B cell (primary cell): ENCODE results near the gene ZDHHC14. TPM values are rescaled to one million over a fixed set of nuclear protein-coding genes. Genes with fewer than 3 reads are reported as not detected.

Experiments
- ATAC-seq: fragments of 200-7000 bp; cut with Tn5 transposase; one replicate; pipeline ENCODE4 v1.10.0; 2021; ENCODE audit warnings: low read depth, mild to moderate bottlenecking, moderate number of reproducible peaks, moderate library complexity
- CTCF ChIA-PET: fragments of 350-600 bp; sonication (Branson Sonifier 250); formaldehyde crosslinking; loops from one replicate; lab custom pipeline; 2021; ENCODE audit warnings: antibody characterized with exemption, inconsistent platforms; lab: Charles Lee
- POLR2A ChIA-PET: fragments of 350-600 bp; sonication (Branson Sonifier 250); formaldehyde crosslinking; loops from one replicate; lab custom pipeline; 2021; ENCODE audit warnings: antibody characterized with exemption; lab: Charles Lee
- DNase-seq: peaks from one replicate; pipeline ENCODE4 v3.0.0; 2013
- H2AFZ ChIP-seq: 2 replicates; pipeline ENCODE4 v1.6.1; 2012; ENCODE audit warnings: mild to moderate bottlenecking, low read depth, low read length; ENCODE audit not compliant: insufficient read depth, poor library complexity, severe bottlenecking
- H3K27ac ChIP-seq, 2 donors: 1 replicate in 1 of 2; 2 replicates in 1 of 2; pipeline ENCODE4 v1.5.1; 2012 to 2013; ENCODE audit warnings: low read length in 2 of 2, mild to moderate bottlenecking in 2 of 2, moderate library complexity in 1 of 2
- H3K27me3 ChIP-seq, 4 experiments: fragments of 200-600 bp in 1 of 4; sonication (generic) in 1 of 4; replicated peaks in 1 of 4; 1 replicate in 2 of 4; 2 replicates in 2 of 4; pipeline versions ENCODE4 v1.6.1 to v1.7.0; 2013 to 2016; ENCODE audit warnings: low read length in 3 of 4, mild to moderate bottlenecking in 2 of 4, mixed read lengths in 1 of 4, moderate library complexity in 1 of 4; ENCODE audit not compliant: insufficient read depth in 4 of 4, control insufficient read depth in 3 of 4; ENCODE audit errors: control extremely low read depth in 1 of 4
- H3K36me3 ChIP-seq, 2 experiments: replicated peaks in 1 of 2; 1 replicate in 1 of 2; 2 replicates in 1 of 2; pipeline versions ENCODE4 v1.6.1 to v1.7.1; 2013; ENCODE audit warnings: low read length in 1 of 2; ENCODE audit not compliant: insufficient read depth in 2 of 2, control insufficient read depth in 1 of 2; ENCODE audit errors: control extremely low read depth in 1 of 2, extremely low read depth in 1 of 2
- H3K4me1 ChIP-seq, 2 donors: fragments of 200-600 bp in 1 of 2; sonication (generic) in 1 of 2; 1 replicate in 1 of 2; 2 replicates in 1 of 2; pipeline versions ENCODE4 v1.5.1 to v1.6.1; 2013 to 2017; ENCODE audit warnings: low read length in 2 of 2; ENCODE audit not compliant: control insufficient read depth in 2 of 2, insufficient read depth in 2 of 2
- H3K4me2 ChIP-seq: replicated peaks from 2 replicates; pipeline ENCODE3; 2012; ENCODE audit warnings: mild to moderate bottlenecking, low read depth, low read length; ENCODE audit not compliant: poor library complexity, severe bottlenecking
- H3K4me3 ChIP-seq, 5 experiments: fragments of 200-600 bp in 1 of 5; sonication (generic) in 1 of 5; 1 replicate in 3 of 5; 2 replicates in 2 of 5; pipeline versions ENCODE4 v1.5.1 to v1.7.0; 2011 to 2016; ENCODE audit warnings: low read length in 4 of 5, mild to moderate bottlenecking in 4 of 5, low read depth in 2 of 5, control low read depth in 1 of 5, moderate library complexity in 1 of 5; ENCODE audit not compliant: insufficient read depth in 1 of 5; ENCODE audit errors: control extremely low read depth in 1 of 5, extremely low read depth in 1 of 5
- H3K79me2 ChIP-seq: fragments of 200-600 bp; sonication (generic); one replicate; pipeline ENCODE4 v1.6.0; 2016; ENCODE audit warnings: low read length; ENCODE audit not compliant: control insufficient read depth, insufficient read depth
- H3K9ac ChIP-seq: fragments of 200-600 bp; sonication (generic); 2 replicates; pipeline ENCODE4 v1.6.1; 2017; ENCODE audit warnings: mild to moderate bottlenecking, low read length, moderate library complexity
- H3K9me3 ChIP-seq, 3 donors: one replicate each; pipeline versions ENCODE4 v1.6.1 to v1.7.1; 2013; ENCODE audit warnings: low read length in 2 of 3; ENCODE audit not compliant: control insufficient read depth in 2 of 3, insufficient read depth in 1 of 3; ENCODE audit errors: control extremely low read depth in 1 of 3
- H4K20me1 ChIP-seq: 2 replicates; pipeline ENCODE4 v1.6.0; 2012; ENCODE audit warnings: mild to moderate bottlenecking, low read length; ENCODE audit not compliant: insufficient read depth, control insufficient read depth, poor library complexity, severe bottlenecking
- H3K27ac Mint-ChIP-seq: one replicate; pipeline ENCODE4 v1.8.0; 2021; ENCODE audit warnings: mixed read lengths
- H3K27me3 Mint-ChIP-seq: one replicate; pipeline ENCODE4 v1.8.0; 2021; ENCODE audit warnings: mixed read lengths
- H3K4me1 Mint-ChIP-seq: one replicate; pipeline ENCODE4 v1.8.0; 2021; ENCODE audit warnings: mixed read lengths
- H3K4me3 Mint-ChIP-seq: one replicate; pipeline ENCODE4 v1.8.0; 2021; ENCODE audit warnings: mixed read lengths
- H3K9me3 Mint-ChIP-seq: one replicate; pipeline ENCODE4 v1.8.0; 2022; ENCODE audit warnings: mixed read lengths; ENCODE audit not compliant: insufficient read depth
- EZH2 ChIP-seq: IDR thresholded peaks from 2 replicates; pipeline ENCODE4 v1.6.1; 2012; ENCODE audit warnings: borderline replicate concordance, low read depth, mild to moderate bottlenecking, moderate library complexity, low read length; ENCODE audit not compliant: insufficient read depth, poor library complexity, severe bottlenecking
- WGBS: methylation state at CpG from one replicate; pipeline ENCODE4 v1.1.5; 2013; ENCODE audit warnings: missing lambda C conversion rate; ENCODE audit not compliant: insufficient coverage; 5-methylcytosine and 5-hydroxymethylcytosine counted together
- intact Hi-C: fragments of 100-400 bp; cut with micrococcal nuclease; formaldehyde crosslinking; loops from one replicate; pipeline ENCODE4 v1.10.0; 2022
- polyA plus RNA-seq: library from polyadenylated mRNA; depleted of rRNA; stranded (reverse); fragments of >200 nt; gene quantifications from 2 replicates; pipeline ENCODE4 v1.2.3, GENCODE V29; 2012
- total RNA-seq, 2 donors: library from RNA; stranded (reverse); fragments of 120-200 nt in 1 of 2; gene quantifications; 1 replicate in 1 of 2; 2 replicates in 1 of 2; pipeline versions ENCODE4 v1.2.3 to v1.2.4, GENCODE V29; 2013 to 2022
- TF ChIP-seq, protein P1 (sequence below): fragments of 200-600 bp; IDR thresholded peaks from one replicate; pipeline ENCODE4 v1.8.0; 2022; ENCODE audit warnings: antibody characterized with exemption, mild to moderate bottlenecking

Gene ZDHHC14
- total and polyA plus RNA-seq, 2 donors (not counting 1 experiment from before 2014, with no cell fraction given) = 8.8 to 50.4 TPM

DNA sequence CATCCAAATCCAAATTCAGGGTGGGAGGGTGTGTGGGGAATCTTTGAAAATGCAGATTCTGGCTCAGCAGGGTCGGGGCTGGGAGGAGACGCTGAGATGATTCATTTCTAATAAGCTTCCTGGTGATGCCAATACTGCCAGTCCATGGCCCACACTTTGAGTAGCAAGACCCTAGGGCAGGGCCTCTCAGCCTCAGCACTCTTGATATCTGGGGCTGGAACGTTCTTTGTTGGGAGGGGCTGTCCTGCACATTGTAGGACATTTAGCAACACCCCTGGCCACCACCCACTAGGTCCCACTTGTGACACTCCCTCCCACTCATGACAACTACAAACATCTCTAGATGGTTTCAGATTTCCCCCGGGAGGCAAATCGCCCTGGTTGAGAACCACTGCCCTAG is 191.0 kb downstream of the ZDHHC14 start:
- ATAC-seq (no peak), DNase-seq (no peak)
- POLR2A ChIA-PET = interaction anchor here (0.6 to 2.5 kb wide), 2 partner anchors 11 to 30 kb away, joined by 3 to 26 read pairs; no protein-coding TSS in a partner anchor
- H3K27ac Mint-ChIP-seq = peak overlapping the region; percentile 63
- peaks cover 49% of the 10 kb centered on the region for H3K4me1 Mint-ChIP-seq
- peaks cover 4% of the 10 kb centered on the region for H3K79me2 ChIP-seq
- H3K36me3 ChIP-seq = no peaks in the 10 kb centered on the region
- H3K27me3 ChIP-seq = no peaks in the 10 kb centered on the region
- H4K20me1 ChIP-seq = no peaks in the 10 kb centered on the region
- TF ChIP-seq, protein P1, sequence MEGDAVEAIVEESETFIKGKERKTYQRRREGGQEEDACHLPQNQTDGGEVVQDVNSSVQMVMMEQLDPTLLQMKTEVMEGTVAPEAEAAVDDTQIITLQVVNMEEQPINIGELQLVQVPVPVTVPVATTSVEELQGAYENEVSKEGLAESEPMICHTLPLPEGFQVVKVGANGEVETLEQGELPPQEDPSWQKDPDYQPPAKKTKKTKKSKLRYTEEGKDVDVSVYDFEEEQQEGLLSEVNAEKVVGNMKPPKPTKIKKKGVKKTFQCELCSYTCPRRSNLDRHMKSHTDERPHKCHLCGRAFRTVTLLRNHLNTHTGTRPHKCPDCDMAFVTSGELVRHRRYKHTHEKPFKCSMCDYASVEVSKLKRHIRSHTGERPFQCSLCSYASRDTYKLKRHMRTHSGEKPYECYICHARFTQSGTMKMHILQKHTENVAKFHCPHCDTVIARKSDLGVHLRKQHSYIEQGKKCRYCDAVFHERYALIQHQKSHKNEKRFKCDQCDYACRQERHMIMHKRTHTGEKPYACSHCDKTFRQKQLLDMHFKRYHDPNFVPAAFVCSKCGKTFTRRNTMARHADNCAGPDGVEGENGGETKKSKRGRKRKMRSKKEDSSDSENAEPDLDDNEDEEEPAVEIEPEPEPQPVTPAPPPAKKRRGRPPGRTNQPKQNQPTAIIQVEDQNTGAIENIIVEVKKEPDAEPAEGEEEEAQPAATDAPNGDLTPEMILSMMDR = no peak
- no peak for TF ChIP-seq EZH2
- H3K9ac ChIP-seq = no peak overlapping the region
- intact Hi-C loops = no loop called here
- no peak overlapping the region for H3K27ac ChIP-seq
- H3K4me3 ChIP-seq = peak overlapping the region in 1 of 5 experiments; percentile 22
- H3K4me3 Mint-ChIP-seq = peak overlapping the region; percentile 26
- H3K4me1 ChIP-seq = peaks cover 35 to 36% of the 10 kb centered on the region in 2 donors
- 89% methylated on average over 2 of the region's 5 CpGs for WGBS
- peak overlapping the region; percentile 37 for H3K4me2 ChIP-seq
- no peak overlapping the region for H2AFZ ChIP-seq
- CTCF ChIA-PET = interaction anchor here (1.4 to 2.5 kb wide), 2 partner anchors 10 to 42 kb away, joined by 7 to 8 read pairs; no protein-coding TSS in a partner anchor
- H3K9me3 Mint-ChIP-seq = no peaks in the 10 kb centered on the region
- H3K27me3 Mint-ChIP-seq = no peaks in the 10 kb centered on the region
- H3K9me3 ChIP-seq = no peaks in the 10 kb centered on the region

DNA sequence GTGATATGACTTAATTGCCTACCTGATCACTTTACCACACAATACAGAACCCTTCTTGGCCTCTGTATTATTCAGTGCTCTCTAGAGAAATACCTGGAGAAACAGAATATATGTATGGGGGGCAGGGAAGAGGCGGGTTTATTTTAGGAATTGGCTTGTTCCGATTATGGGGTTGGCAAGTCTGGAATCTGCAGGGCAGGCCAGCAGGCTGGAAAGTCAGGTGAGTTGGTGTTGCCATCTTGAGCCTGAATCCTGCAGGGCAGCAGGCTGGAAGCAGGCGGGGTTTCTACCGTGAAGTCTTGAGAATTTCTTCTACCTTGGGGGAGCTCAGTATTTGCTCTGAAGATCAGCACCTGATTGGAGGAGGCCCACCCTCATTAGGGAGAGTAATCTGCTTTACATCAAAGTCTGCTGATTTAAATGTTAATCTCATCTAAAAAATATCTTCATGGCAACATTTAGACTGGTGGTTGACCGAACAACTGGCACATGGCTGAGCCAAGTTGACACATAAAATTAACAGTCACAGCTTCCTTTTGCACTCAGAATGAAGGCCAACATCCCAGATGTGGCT is 193.9 kb downstream of the ZDHHC14 start:
- no peak overlapping the region for H3K4me3 Mint-ChIP-seq
- intact Hi-C loops = no loop called here
- H3K27ac Mint-ChIP-seq = no peak overlapping the region
- H3K27me3 Mint-ChIP-seq = no peaks in the 10 kb centered on the region
- DNase-seq (no peak), ATAC-seq (no peak)
- Histone ChIP-seq H3K4me2 (no peak overlapping the region), H3K9ac (no peak overlapping the region), H3K4me3 (no peak overlapping the region), H3K27ac (no peak overlapping the region), H3K27me3 (no peaks in the 10 kb centered on the region), H2AFZ (no peak overlapping the region), H3K4me1 (peaks cover 29 to 43% of the 10 kb centered on the region in 2 donors), H3K9me3 (peaks cover 0 to 9% (median 8%) of the 10 kb centered on the region in 3 donors), H3K79me2 (peaks cover 4% of the 10 kb centered on the region), H3K36me3 (no peaks in the 10 kb centered on the region), H4K20me1 (no peaks in the 10 kb centered on the region)
- WGBS = 92% methylated on average over 2 of the region's 5 CpGs
- H3K9me3 Mint-ChIP-seq = peaks cover 7% of the 10 kb centered on the region
- ChIA-PET POLR2A (no interaction called here), CTCF (interaction anchor here (0.6 to 0.8 kb wide), 2 partner anchors 14 to 672 kb away, joined by 3 to 4 read pairs; no protein-coding TSS in a partner anchor)
- TF ChIP-seq, protein P1 = no peak
- TF ChIP-seq EZH2 = no peak
- peaks cover 57% of the 10 kb centered on the region for H3K4me1 Mint-ChIP-seq
